GM12892 (cell line): ENCODE results near the gene HES1.

Experiments
- POLR2A ChIP-seq: IDR thresholded peaks from 2 replicates; pipeline ENCODE4 v1.6.1; 2011; ENCODE audit warnings: low read depth, low read length, control low read depth
- POLR2AphosphoS5 ChIP-seq: IDR thresholded peaks from 2 replicates; pipeline ENCODE4 v1.6.1; 2011; ENCODE audit warnings: low read depth, low read length, control low read depth

DNA sequence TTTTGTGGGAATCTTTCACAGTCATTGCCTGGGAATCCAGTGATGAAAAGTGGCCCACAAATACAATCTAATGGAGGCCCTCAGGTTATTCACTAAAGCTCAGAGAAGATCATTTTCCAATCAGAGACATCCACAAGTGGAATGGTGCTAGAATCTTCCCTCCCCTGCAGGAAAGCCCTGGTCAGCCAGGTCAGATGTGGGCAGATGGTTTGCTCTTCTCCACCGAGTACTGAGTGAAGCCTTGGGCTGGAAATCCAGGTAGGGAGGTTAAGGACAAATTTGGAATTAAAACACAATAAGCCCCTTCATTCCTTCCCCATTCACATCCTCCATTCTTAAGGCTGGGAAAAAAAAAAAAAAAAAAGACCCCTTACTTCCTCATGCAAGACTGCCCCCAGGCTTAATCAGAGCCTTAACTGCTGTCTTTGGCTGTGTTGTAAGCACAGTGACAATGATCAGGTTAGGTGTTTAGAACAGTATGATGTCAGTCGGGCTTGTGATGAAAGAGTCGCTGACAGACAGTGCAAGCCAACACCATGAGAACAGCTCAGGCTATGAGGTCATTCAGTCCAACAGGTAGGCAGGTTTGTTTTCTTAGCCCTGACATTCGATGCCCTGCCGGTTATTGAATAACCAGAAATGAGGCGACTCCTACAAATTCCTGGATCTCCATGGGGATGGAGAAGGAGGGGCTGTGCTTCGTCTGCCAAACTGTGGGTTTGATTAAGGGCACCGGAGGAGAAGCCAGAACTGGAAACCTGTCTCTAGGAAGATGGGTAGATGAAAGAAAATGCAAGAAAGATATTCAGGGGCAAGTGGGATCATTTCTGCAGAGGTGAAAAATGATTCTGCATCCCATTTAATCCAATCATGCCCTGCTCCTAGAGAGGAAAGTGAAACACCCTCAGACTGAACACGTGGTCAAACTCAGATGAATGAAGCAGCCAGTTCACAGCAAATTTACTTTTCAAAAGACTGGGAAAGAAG lies 23.5 kb upstream of the HES1 start:
- TF ChIP-seq POLR2A (no peak), POLR2AphosphoS5 (no peak)
